Left hindlimb (tissue), 1 donor: Measurements from ENCODE around the gene SULT2A1.
"Not testable (repeated sequence)": the region's sequence is repeated elsewhere in the genome, so short reads cannot be mapped to it uniquely, and the experiment has no call there.

Experiments used
- DNase-seq: peaks from one replicate; pipeline ENCODE4 v3.0.0-alpha.2; 2018

Gene SULT2A1

GRCh38 chr19:47859838-47860237 lies 26.3 kb downstream of the SULT2A1 start:
- DNase-seq = not testable (repeated sequence)

- not testable (repeated sequence) for DNase-seq
Measured at GRCh38 chr19:47858646-47859285, 27.3 kb downstream of the SULT2A1 start, which contains the start of gene TPRX2. Gene TPRX2, plus strand, starts transcription at chr19:47859235. Its CDS starts 12 bp downstream, at chr19:47859247.

- DNase-seq = not testable (repeated sequence)
Measured at GRCh38 chr19:47858231-47858630, 27.9 kb downstream of the SULT2A1 start.

- DNase-seq = no peak
Measured at GRCh38 chr19:47854459-47854858, 31.7 kb downstream of the SULT2A1 start.

GRCh38 chr19:47853003-47853402 lies 33.1 kb downstream of the SULT2A1 start:
- DNase-seq = no peak

DNA sequence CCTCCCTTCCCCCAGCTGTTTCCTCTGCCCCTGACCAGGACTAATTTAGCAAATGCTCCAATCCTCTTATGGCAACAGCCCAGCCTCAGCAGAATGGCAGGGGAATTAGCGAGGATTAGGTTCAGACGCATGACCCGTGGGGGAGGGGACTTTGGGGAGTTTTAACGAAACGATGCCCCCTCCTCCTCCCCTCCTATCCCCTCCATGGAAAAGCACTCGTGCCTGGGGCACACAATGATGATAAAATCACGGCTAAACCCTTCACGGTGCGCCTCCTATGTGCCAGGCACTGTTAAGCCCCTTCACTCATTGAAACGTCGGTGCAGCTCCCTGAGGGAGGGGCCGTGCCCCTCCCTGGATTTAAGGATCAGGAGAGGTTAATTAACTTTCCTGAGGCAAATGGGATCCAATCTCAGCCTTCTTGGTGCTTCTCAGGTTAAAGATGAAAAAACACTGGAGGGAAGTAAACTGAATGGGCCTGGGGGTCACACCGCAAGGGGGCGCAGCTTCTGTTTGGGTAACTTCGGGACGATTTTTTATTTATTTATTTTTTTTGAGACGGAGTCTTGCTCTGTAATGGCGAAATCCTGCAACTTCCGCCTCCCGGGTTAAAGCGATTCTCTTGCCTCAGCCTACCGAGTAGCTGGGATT lies 37.2 kb downstream of the SULT2A1 start:
- no peak for DNase-seq

GRCh38 chr19:47848425-47848822 lies 37.7 kb downstream of the SULT2A1 start:
- no peak for DNase-seq

- no peak for DNase-seq
Measured at GRCh38 chr19:47842941-47843340, 43.2 kb downstream of the SULT2A1 start.

GRCh38 chr19:47839913-47840312 lies 46.2 kb downstream of the SULT2A1 start:
- no peak for DNase-seq

GRCh38 chr19:47839411-47839810 lies 46.7 kb downstream of the SULT2A1 start:
- DNase-seq = no peak

DNA sequence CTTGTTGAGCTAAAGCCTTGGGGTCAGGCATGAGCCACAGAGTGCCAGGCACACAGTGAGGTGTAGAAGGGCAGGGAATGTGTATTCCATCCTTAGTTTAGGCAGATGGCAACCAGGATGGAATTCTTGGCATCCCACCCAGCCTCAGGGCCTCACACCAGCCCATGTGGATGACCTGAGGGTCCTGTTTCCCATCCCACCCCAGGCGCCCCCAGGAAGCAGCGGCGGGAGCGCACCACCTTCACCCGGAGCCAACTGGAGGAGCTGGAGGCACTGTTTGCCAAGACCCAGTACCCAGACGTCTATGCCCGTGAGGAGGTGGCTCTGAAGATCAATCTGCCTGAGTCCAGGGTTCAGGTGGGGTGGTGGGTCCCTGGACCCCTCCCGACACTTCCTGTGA lies 50.1 kb downstream of the SULT2A1 start:
- no peak for DNase-seq

- no peak for DNase-seq
Measured at GRCh38 chr19:47832723-47833122, 53.4 kb downstream of the SULT2A1 start.

DNA sequence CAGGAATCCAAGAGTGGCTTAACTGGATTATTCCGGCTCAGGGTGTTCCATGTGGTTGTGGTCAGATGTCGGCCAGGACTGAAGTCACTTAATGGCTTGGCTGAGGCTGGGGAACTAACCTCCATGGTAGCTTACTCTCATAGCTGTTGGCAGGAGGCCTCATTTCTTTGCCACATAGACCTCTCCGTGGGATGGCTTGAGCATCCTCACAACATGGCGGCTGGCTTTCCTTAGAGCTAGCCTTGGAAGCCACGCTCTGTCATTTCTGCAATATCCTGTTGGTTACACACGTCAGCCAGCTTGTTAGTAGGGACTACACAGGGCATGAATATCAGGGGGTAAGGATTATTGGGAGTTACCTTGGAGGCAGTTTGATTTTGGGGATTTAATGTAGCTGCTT lies 59.3 kb downstream of the SULT2A1 start:
- no peak for DNase-seq

- no peak for DNase-seq
Measured at GRCh38 chr19:47824396-47824795, 61.7 kb downstream of the SULT2A1 start.

- DNase-seq = no peak
Measured at GRCh38 chr19:47821460-47822020, 64.6 kb downstream of the SULT2A1 start, which contains the start of gene CRX. Gene CRX, plus strand, starts transcription at chr19:47821937. Its CDS starts 12,507 bp downstream, at chr19:47834444.
